T-helper 9 cell (primary cell): ENCODE results near the gene DEFB128.
"Not testable (repeated sequence)": the region's sequence is repeated elsewhere in the genome, so short reads cannot be mapped to it uniquely, and the experiment has no call there.

Experiments
- DNase-seq: peaks from one replicate; pipeline ENCODE4 v3.0.0-alpha.2; 2020
- total RNA-seq, 2 donors: gene quantifications; one replicate each; lab custom pipeline; 2026; lab: John Stamatoyannopoulos, UW

Gene DEFB128
- total RNA-seq, result 0 reads per million in 2 donors

- DNase-seq, result no peak
Measured at GRCh38 chr20:189611-190010, at the start of gene DEFB128. DEFB128 (minus strand) TSS chr20:189711; CDS start chr20:189623, 88 bp downstream.

GRCh38 chr20:237929-238328, 48.4 kb upstream of the DEFB128 start:
- no peak for DNase-seq

- DNase-seq, result no peak
Measured at GRCh38 chr20:237489-237888, 48.0 kb upstream of the DEFB128 start.

- no peak for DNase-seq
Measured at GRCh38 chr20:235891-236290, 46.4 kb upstream of the DEFB128 start.

- DNase-seq, result no peak
Measured at GRCh38 chr20:227439-228105, 38.1 kb upstream of the DEFB128 start.

GRCh38 chr20:226958-227357, 37.4 kb upstream of the DEFB128 start, which contains the start of gene DEFB129:
DEFB129 (plus strand) TSS chr20:227258; CDS start chr20:227289, 31 bp downstream.
- no peak for DNase-seq

- DNase-seq, result not testable (repeated sequence)
Measured at GRCh38 chr20:225879-226278, 36.4 kb upstream of the DEFB128 start.

- DNase-seq, result no peak
Measured at GRCh38 chr20:221258-221830, 31.8 kb upstream of the DEFB128 start.

GRCh38 chr20:219290-220115, 30.0 kb upstream of the DEFB128 start:
- DNase-seq, result no peak

GRCh38 chr20:217266-217665, 27.8 kb upstream of the DEFB128 start:
- DNase-seq, result no peak

GRCh38 chr20:215796-216195, 26.3 kb upstream of the DEFB128 start:
- no peak for DNase-seq

- no peak for DNase-seq
Measured at GRCh38 chr20:214383-214782, 24.9 kb upstream of the DEFB128 start.

GRCh38 chr20:210809-211502, 21.4 kb upstream of the DEFB128 start:
- no peak for DNase-seq

GRCh38 chr20:208942-209566, 19.5 kb upstream of the DEFB128 start:
- no peak for DNase-seq

GRCh38 chr20:203630-204029, 14.1 kb upstream of the DEFB128 start:
- not testable (repeated sequence) for DNase-seq

- no peak for DNase-seq
Measured at GRCh38 chr20:199996-200395, 10.5 kb upstream of the DEFB128 start.

GRCh38 chr20:198225-198624, 8.7 kb upstream of the DEFB128 start:
- no peak for DNase-seq

- no peak for DNase-seq
Measured at GRCh38 chr20:187733-188132, 1.8 kb downstream of the DEFB128 start.

- no peak for DNase-seq
Measured at GRCh38 chr20:184288-184687, 5.2 kb downstream of the DEFB128 start.

GRCh38 chr20:168876-169275, 20.6 kb downstream of the DEFB128 start:
- DNase-seq, result no peak

GRCh38 chr20:164618-165017, 24.9 kb downstream of the DEFB128 start:
- DNase-seq, result no peak

GRCh38 chr20:157154-157553, 32.4 kb downstream of the DEFB128 start, which contains the start of gene DEFB127:
DEFB127 (plus strand) TSS chr20:157454; CDS start chr20:157545, 91 bp downstream.
- DNase-seq, result no peak
